Endothelial cell of umbilical vein (primary cell): ENCODE results near the gene NCKAP5. TPM values are rescaled to one million over a fixed set of nuclear protein-coding genes. Genes with fewer than 3 reads are reported as not detected.

ENCODE experiments used
- BruUV-seq: library from RNA; stranded (reverse); fragments of 400-500 nt; replicated peaks from 2 replicates; lab custom pipeline; 2021; lab: Mats Ljungman, UMichigan
- CTCF ChIA-PET: fragments of 300-600, 350-600 bp; sonication (Branson Sonifier 250); formaldehyde crosslinking; loops from one replicate; lab custom pipeline; 2021; ENCODE audit warnings: antibody characterized with exemption, inconsistent platforms; lab: Charles Lee
- POLR2A ChIA-PET: fragments of 300-600, 350-600 bp; sonication (Branson Sonifier 250); formaldehyde crosslinking; loops from one replicate; lab custom pipeline; 2021; ENCODE audit warnings: antibody characterized with exemption, inconsistent platforms; lab: Charles Lee
- DNase-seq: peaks from one replicate; pipeline ENCODE4 v3.0.0-alpha.2; 2011; ENCODE audit warnings: low read depth, low spot score
- FAIRE-seq: peaks from 2 replicates; lab custom pipeline; 2011; peaks lifted over from hg19 to GRCh38; lab: Jason Lieb, UNC
- H2AFZ ChIP-seq: 2 replicates; pipeline ENCODE4 v1.6.0; 2012; ENCODE audit warnings: low read depth, low read length, control low read depth, inconsistent platforms
- H3K27ac ChIP-seq: 2 replicates; pipeline ENCODE4 v1.5.1; 2011; ENCODE audit warnings: low read depth, mild to moderate bottlenecking, control low read depth, low read length, moderate library complexity; ENCODE audit not compliant: insufficient read depth
- H3K27me3 ChIP-seq, 2 experiments: 2 replicates each; pipeline versions ENCODE4 v1.6.0 to v1.6.1; 2011; ENCODE audit warnings: low read length in 2 of 2, mixed read lengths in 1 of 2; ENCODE audit not compliant: control insufficient read depth in 2 of 2, insufficient read depth in 2 of 2
- H3K36me3 ChIP-seq, 2 experiments: 2 replicates in 1 of 2; 3 replicates in 1 of 2; pipeline ENCODE4 v1.5.1; 2011; ENCODE audit warnings: low read length in 2 of 2, mild to moderate bottlenecking in 1 of 2, moderate library complexity in 1 of 2; ENCODE audit not compliant: control insufficient read depth in 2 of 2, insufficient read depth in 2 of 2; ENCODE audit errors: extremely low read depth in 1 of 2
- H3K4me1 ChIP-seq: 3 replicates; pipeline ENCODE4 v1.5.1; 2011; ENCODE audit warnings: mild to moderate bottlenecking, low read length; ENCODE audit not compliant: control insufficient read depth, insufficient read depth; ENCODE audit errors: extremely low read depth
- H3K4me2 ChIP-seq: 2 replicates; pipeline ENCODE4 v1.6.1; 2011; ENCODE audit warnings: low read length, control low read depth, mixed read lengths; ENCODE audit not compliant: insufficient read depth
- H3K4me3 ChIP-seq, 3 experiments: fragments of 200-600 bp in 1 of 3; sonication (generic), shearing (Covaris generic) in 1 of 3; replicated peaks in 1 of 3; 2 replicates each; pipeline ENCODE4 v1.5.1; 2011 to 2016; ENCODE audit warnings: control low read depth in 3 of 3, low read length in 3 of 3, mild to moderate bottlenecking in 2 of 3, inconsistent platforms in 1 of 3, low read depth in 1 of 3, moderate library complexity in 1 of 3; ENCODE audit not compliant: insufficient read depth in 1 of 3
- H3K79me2 ChIP-seq: 2 replicates; pipeline ENCODE4 v1.6.0; 2012; ENCODE audit warnings: low read length, inconsistent platforms; ENCODE audit not compliant: control insufficient read depth, insufficient read depth
- H3K9ac ChIP-seq: replicated peaks from 2 replicates; pipeline ENCODE3; 2011; ENCODE audit warnings: low read length, control low read depth; ENCODE audit not compliant: insufficient read depth; ENCODE audit errors: extremely low read depth
- H3K9me1 ChIP-seq: replicated peaks from 3 replicates; pipeline ENCODE4 v1.6.0; 2011; ENCODE audit warnings: mild to moderate bottlenecking, low read length; ENCODE audit not compliant: control insufficient read depth, insufficient read depth; ENCODE audit errors: extremely low read depth
- H3K9me3 ChIP-seq: replicated peaks from 2 replicates; pipeline ENCODE4 v1.5.1; 2012; ENCODE audit warnings: low read length, inconsistent platforms; ENCODE audit not compliant: control insufficient read depth, insufficient read depth
- H4K20me1 ChIP-seq: replicated peaks from 2 replicates; pipeline ENCODE3; 2011; ENCODE audit warnings: mild to moderate bottlenecking, low read length; ENCODE audit not compliant: control insufficient read depth, insufficient read depth; ENCODE audit errors: extremely low read depth
- EZH2 ChIP-seq: IDR thresholded peaks from 2 replicates; pipeline ENCODE4 v1.6.1; 2012; ENCODE audit warnings: borderline replicate concordance, low read depth, mild to moderate bottlenecking, moderate library complexity, low read length, inconsistent platforms; ENCODE audit not compliant: severe bottlenecking
- FOS ChIP-seq: IDR thresholded peaks from 2 replicates; pipeline ENCODE4 v1.6.1; 2011; ENCODE audit warnings: mild to moderate bottlenecking, low read length, moderate library complexity, borderline replicate concordance; ENCODE audit not compliant: insufficient read depth
- GATA2 ChIP-seq: IDR thresholded peaks from 2 replicates; pipeline ENCODE4 v1.7.0; 2011; ENCODE audit warnings: low read depth, mild to moderate bottlenecking, moderate library complexity, mixed read lengths, low read length; ENCODE audit not compliant: insufficient read length, insufficient read depth
- JUN ChIP-seq: IDR thresholded peaks from 2 replicates; pipeline ENCODE4 v1.6.1; 2011; ENCODE audit warnings: borderline replicate concordance, low read depth; ENCODE audit not compliant: insufficient read length, insufficient read depth
- MYC ChIP-seq: IDR thresholded peaks from one replicate; pipeline ENCODE4 v1.6.1; 2011; ENCODE audit warnings: mild to moderate bottlenecking, low read depth, low read length
- POLR2A ChIP-seq: IDR thresholded peaks from 2 replicates; pipeline ENCODE4 v1.6.1; 2012; ENCODE audit warnings: low read depth, mild to moderate bottlenecking, control low read depth, low read length
- POLR2AphosphoS5 ChIP-seq: IDR thresholded peaks from 2 replicates; pipeline ENCODE4 v1.6.1; 2012; ENCODE audit warnings: low read depth, mild to moderate bottlenecking, control low read depth, low read length, moderate library complexity; ENCODE audit not compliant: insufficient read depth
- dilution Hi-C: fragments of 300-500 bp; cut with MboI; formaldehyde crosslinking; loops from one replicate; pipeline ENCODE4 v1.15.0; 2019; ENCODE audit warnings: low sequenced_read_pairs; ENCODE audit not compliant: extremely low pct_ligation_motif_present
- intact Hi-C: fragments of 100-400 bp; cut with micrococcal nuclease; formaldehyde crosslinking; loops from one replicate; pipeline ENCODE4 v1.10.0; 2022
- polyA plus RNA-seq, 4 experiments: library from polyadenylated mRNA; depleted of rRNA in 3 of 4; stranded (reverse) in 3 of 4; unstranded in 1 of 4; fragments of >200 nt; gene quantifications; 2 replicates each; pipeline versions ENCODE4 v1.2.1 to v1.2.3, GENCODE V29; 2011 to 2012; ENCODE audit warnings: missing spikeins in 1 of 4
- total RNA-seq: library from RNA; stranded (reverse); gene quantifications from 2 replicates; pipeline ENCODE4 v1.2.3, GENCODE V29; 2021
- TF ChIP-seq, protein P1 (sequence below), 2 donors: IDR thresholded peaks; 1 replicate in 1 of 2; 2 replicates in 1 of 2; pipeline ENCODE4 v1.5.1; 2011; ENCODE audit warnings: low read length in 2 of 2, mild to moderate bottlenecking in 2 of 2, moderate library complexity in 2 of 2, control low read depth in 1 of 2, inconsistent platforms in 1 of 2, low read depth in 1 of 2; ENCODE audit not compliant: insufficient read depth in 1 of 2; ENCODE audit errors: extremely low read depth in 1 of 2
- TF ChIP-seq, protein P2 (sequence below): IDR thresholded peaks from 2 replicates; pipeline ENCODE4 v1.6.1; 2011; ENCODE audit not compliant: insufficient read depth, insufficient read length

The NCKAP5 gene
- total and polyA plus RNA-seq, 2 donors (not counting 3 experiments of a cell fraction or from before 2014, with no cell fraction given): 0.47 to 3.3 TPM

- Histone ChIP-seq H3K9ac (no peak overlapping the region), H3K4me2 (no peak overlapping the region), H3K27me3 (no peaks in the 10 kb centered on the region), H3K9me3 (no peaks in the 10 kb centered on the region), H3K79me2 (no peaks in the 10 kb centered on the region), H3K36me3 (no peaks in the 10 kb centered on the region), H3K9me1 (no peaks in the 10 kb centered on the region), H2AFZ (no peak overlapping the region), H3K4me3 (no peak overlapping the region), H3K27ac (no peak overlapping the region), H4K20me1 (no peaks in the 10 kb centered on the region), H3K4me1 (no peaks in the 10 kb centered on the region)
- ChIA-PET POLR2A (no interaction called here), CTCF (interaction anchor here (2.6 kb wide), 1 partner anchor 667 kb away, joined by 10 read pairs; no protein-coding TSS in a partner anchor)
- dilution Hi-C loops: no loop called here
- DNase-seq (no peak), FAIRE-seq (no peak)
- intact Hi-C loops: loop anchor here (10.0 kb wide), 1 partner anchor 218 kb away; no protein-coding TSS in a partner anchor
- no TSS peak for BruUV-seq
- TF ChIP-seq POLR2AphosphoS5 (no peak), GATA2 (no peak), POLR2A (no peak)
- TF ChIP-seq, protein P1, sequence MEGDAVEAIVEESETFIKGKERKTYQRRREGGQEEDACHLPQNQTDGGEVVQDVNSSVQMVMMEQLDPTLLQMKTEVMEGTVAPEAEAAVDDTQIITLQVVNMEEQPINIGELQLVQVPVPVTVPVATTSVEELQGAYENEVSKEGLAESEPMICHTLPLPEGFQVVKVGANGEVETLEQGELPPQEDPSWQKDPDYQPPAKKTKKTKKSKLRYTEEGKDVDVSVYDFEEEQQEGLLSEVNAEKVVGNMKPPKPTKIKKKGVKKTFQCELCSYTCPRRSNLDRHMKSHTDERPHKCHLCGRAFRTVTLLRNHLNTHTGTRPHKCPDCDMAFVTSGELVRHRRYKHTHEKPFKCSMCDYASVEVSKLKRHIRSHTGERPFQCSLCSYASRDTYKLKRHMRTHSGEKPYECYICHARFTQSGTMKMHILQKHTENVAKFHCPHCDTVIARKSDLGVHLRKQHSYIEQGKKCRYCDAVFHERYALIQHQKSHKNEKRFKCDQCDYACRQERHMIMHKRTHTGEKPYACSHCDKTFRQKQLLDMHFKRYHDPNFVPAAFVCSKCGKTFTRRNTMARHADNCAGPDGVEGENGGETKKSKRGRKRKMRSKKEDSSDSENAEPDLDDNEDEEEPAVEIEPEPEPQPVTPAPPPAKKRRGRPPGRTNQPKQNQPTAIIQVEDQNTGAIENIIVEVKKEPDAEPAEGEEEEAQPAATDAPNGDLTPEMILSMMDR (IDR thresholded peaks at IDR 0.05; ENCODE audit: extremely low read depth in 1 of 2, insufficient read depth in 1 of 2, low read depth in 1 of 2, low read length in 2 of 2): no peak
- TF ChIP-seq, protein P2, sequence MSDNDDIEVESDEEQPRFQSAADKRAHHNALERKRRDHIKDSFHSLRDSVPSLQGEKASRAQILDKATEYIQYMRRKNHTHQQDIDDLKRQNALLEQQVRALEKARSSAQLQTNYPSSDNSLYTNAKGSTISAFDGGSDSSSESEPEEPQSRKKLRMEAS: no peak
These were observed 391.1 kb downstream of the NCKAP5 start for GRCh38 chr2:133177196-133177595.

GRCh38 chr2:133175926-133176325 lies 392.3 kb downstream of the NCKAP5 start:
- no peak overlapping the region for H3K9ac ChIP-seq
- no peaks in the 10 kb centered on the region for H4K20me1 ChIP-seq
- H3K4me2 ChIP-seq: no peak overlapping the region
- no peak for FAIRE-seq
- H3K9me1 ChIP-seq: no peaks in the 10 kb centered on the region
- POLR2A ChIA-PET: no interaction called here
- intact Hi-C loops: loop anchor here (10.0 kb wide), 1 partner anchor 219 kb away; no protein-coding TSS in a partner anchor
- TF ChIP-seq EZH2 (no peak), POLR2A (no peak), MYC (no peak), JUN (no peak), FOS (no peak), POLR2AphosphoS5 (no peak), GATA2 (no peak)
- TF ChIP-seq, protein P2: no peak
- TF ChIP-seq, protein P1 (IDR thresholded peaks at IDR 0.05; ENCODE audit: extremely low read depth in 1 of 2, insufficient read depth in 1 of 2, low read depth in 1 of 2, low read length in 2 of 2): no peak
- DNase-seq: no peak
- no peaks in the 10 kb centered on the region for H3K9me3 ChIP-seq
- dilution Hi-C loops: no loop called here
- CTCF ChIA-PET: interaction anchor here (1.0 kb wide), 1 partner anchor 629 kb away, joined by 3 read pairs; no protein-coding TSS in a partner anchor
- H3K4me1 ChIP-seq: no peaks in the 10 kb centered on the region
- no peak overlapping the region for H3K27ac ChIP-seq
- no peaks in the 10 kb centered on the region for H3K79me2 ChIP-seq
- no peak overlapping the region for H2AFZ ChIP-seq
- no peak overlapping the region for H3K4me3 ChIP-seq
- no TSS peak for BruUV-seq
- no peaks in the 10 kb centered on the region for H3K27me3 ChIP-seq
- H3K36me3 ChIP-seq: no peaks in the 10 kb centered on the region
